ENCODE results near the gene USP21. TPM values are rescaled to one million over a fixed set of nuclear protein-coding genes. Genes with fewer than 3 reads are reported as not detected.

The USP21 gene
- total and polyA plus RNA-seq, 9 of the 15 experiments (the other 6 are each of a cell fraction or from before 2014, with no cell fraction given), result 4.9 to 52.4 (median 21.6) TPM

DNA sequence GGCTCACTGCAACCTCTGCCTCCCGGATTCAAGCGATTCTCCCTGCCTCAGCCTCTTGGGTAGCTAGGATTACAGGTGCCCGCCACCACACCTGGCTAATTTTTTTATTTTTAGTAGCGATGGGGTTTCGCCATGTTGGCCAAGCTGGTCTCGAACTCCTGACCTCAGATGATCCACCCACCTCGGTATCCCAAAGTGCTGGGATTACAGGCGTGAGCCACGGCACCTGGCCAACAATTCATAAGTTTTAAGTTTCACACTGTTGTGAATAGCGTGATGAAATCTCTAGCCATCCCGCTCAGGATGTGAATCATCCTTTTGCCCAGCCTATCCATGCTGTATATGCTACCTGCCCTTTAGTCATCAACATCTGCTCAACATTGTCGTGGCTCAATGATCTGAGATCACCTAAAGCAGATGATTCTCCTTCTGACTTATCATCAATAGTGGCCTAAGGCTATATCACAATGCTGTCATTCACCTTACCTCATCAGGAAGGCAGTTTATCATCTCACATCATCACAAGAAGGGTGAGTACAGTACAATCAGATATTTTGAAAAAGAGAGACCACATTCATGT, 44.1 kb upstream of the USP21 start:
- Histone ChIP-seq H4K20me1 (replicated peaks; ENCODE audit: control insufficient read depth, insufficient read depth, low read length) (no peaks in the 10 kb centered on the region; the same call in 1 of the 2 replicates), H3K4me1 (replicated peaks in 1 of 2; ENCODE audit: control insufficient read depth in 2 of 2, insufficient read depth in 2 of 2, low read length in 2 of 2) (peaks cover 25 to 46% of the 10 kb centered on the region in 2 experiments), H3K27ac (ENCODE audit: extremely low read depth, low read depth, low read length) (peak overlapping the region; percentile 28; the same call in 1 of the 3 replicates), H3K27me3 (ENCODE audit: control insufficient read depth in 2 of 2, insufficient read depth in 2 of 2, low read length in 2 of 2) (no peaks in the 10 kb centered on the region; a peak in 1 of 5 replicates), H3K9ac (ENCODE audit: insufficient read depth in 1 of 2, low read depth in 2 of 2, low read length in 2 of 2) (no peak overlapping the region; a peak in 1 of 4 replicates), H3K9me3 (replicated peaks; ENCODE audit: control insufficient read depth, insufficient read depth, low read depth, low read length) (no peaks in the 10 kb centered on the region), H3K9me1 (ENCODE audit: control insufficient read depth, insufficient read depth, low read length) (no peaks in the 10 kb centered on the region), H3K36me3 (ENCODE audit: control insufficient read depth, insufficient read depth, low read length) (peaks cover 68% of the 10 kb centered on the region), H3K79me2 (ENCODE audit: control insufficient read depth, insufficient read depth, low read length) (peaks cover 98% of the 10 kb centered on the region), H2AFZ (ENCODE audit: low read depth, low read length) (no peak overlapping the region), H3K4me3 (no peak overlapping the region), H3K4me2 (ENCODE audit: insufficient read depth, low read length) (peak overlapping the region; percentile 98; the same call in 1 of the 2 replicates)
- ChIA-PET CTCF (ENCODE audit: low intra/inter-chr PET ratio) (no interaction called here), POLR2A (interaction anchor here (1.4 to 5.3 kb wide), 3 partner anchors 12 to 17 kb away, joined by 4 to 39 read pairs (median 4); partner anchors contain the start of gene DEDD)
- BruUV-seq (replicated peaks), result no TSS peak
- FAIRE-seq (peak; percentile 57), ATAC-seq (peak; percentile 10), DNase-seq (ENCODE audit: extremely low read depth in 1 of 4, low spot score in 3 of 4) (peak in 1 of 4 experiments; percentile 50)
- in situ Hi-C loops (cut with MboI) (no loop called here), intact Hi-C loops (cut with micrococcal nuclease) (no loop called here)
- 50% methylated on average over 12 of the region's 12 CpGs for WGBS (ENCODE audit: insufficient coverage, low coverage, missing lambda C conversion rate)
- TF ChIP-seq NCOA4 (IDR thresholded peaks at IDR 0.05; ENCODE audit: partially characterized antibody) (no peak), CBFA2T3 (IDR thresholded peaks at IDR 0.05) (0 out of 2 replicates have a peak, but pooled peaks have one; percentile 14), THRAP3 (IDR thresholded peaks at IDR 0.05; ENCODE audit: borderline replicate concordance) (no peak), ZEB2 (IDR thresholded peaks at IDR 0.05) (peak; percentile 94), NCOA1 (IDR thresholded peaks at IDR 0.05; ENCODE audit: low read depth) (no peak), NFE2L1 (tag; IDR thresholded peaks at IDR 0.05; ENCODE audit: borderline replicate concordance, low read depth) (no peak), DDX20 (tag; IDR thresholded peaks at IDR 0.05; ENCODE audit: low read depth) (no peak), MEIS2 (IDR thresholded peaks at IDR 0.05; ENCODE audit: partially characterized antibody) (peak; percentile 81), ZSCAN29 (IDR thresholded peaks at IDR 0.05) (no peak), PPARD (CRISPR knock-in tag; IDR thresholded peaks at IDR 0.05) (no peak), RFX1 (IDR thresholded peaks at IDR 0.05) (no peak), XRCC5 (IDR thresholded peaks at IDR 0.05; ENCODE audit: low read depth, low read length) (no peak), MTA1 (IDR thresholded peaks at IDR 0.05; ENCODE audit: borderline replicate concordance) (no peak), ZNF717 (CRISPR knock-in tag; IDR thresholded peaks at IDR 0.05) (no peak), HDAC6 (IDR thresholded peaks at IDR 0.05; ENCODE audit: low read depth, low read length) (no peak), NFXL1 (CRISPR knock-in tag; IDR thresholded peaks at IDR 0.05) (0 out of 2 replicates have a peak, but pooled peaks have one; percentile 66), ZKSCAN1 (IDR thresholded peaks at IDR 0.05; ENCODE audit: low read depth, low read length) (no peak), ZNF586 (CRISPR knock-in tag; conservative IDR thresholded peaks at IDR 0.05) (no peak), SP2 (IDR thresholded peaks at IDR 0.05; ENCODE audit: extremely low read depth, low read depth, low read length, poor library complexity, severe bottlenecking) (no peak)
- TF ChIP-seq, protein P1, sequence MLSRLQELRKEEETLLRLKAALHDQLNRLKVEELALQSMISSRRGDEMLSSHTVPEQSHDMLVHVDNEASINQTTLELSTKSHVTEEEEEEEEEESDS (CRISPR knock-in tag; IDR thresholded peaks at IDR 0.05), result no peak
- TF ChIP-seq, protein P2, sequence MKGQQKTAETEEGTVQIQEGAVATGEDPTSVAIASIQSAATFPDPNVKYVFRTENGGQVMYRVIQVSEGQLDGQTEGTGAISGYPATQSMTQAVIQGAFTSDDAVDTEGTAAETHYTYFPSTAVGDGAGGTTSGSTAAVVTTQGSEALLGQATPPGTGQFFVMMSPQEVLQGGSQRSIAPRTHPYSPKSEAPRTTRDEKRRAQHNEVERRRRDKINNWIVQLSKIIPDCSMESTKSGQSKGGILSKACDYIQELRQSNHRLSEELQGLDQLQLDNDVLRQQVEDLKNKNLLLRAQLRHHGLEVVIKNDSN (CRISPR knock-in tag; IDR thresholded peaks at IDR 0.05), result no peak
- TF ChIP-seq, protein P3, sequence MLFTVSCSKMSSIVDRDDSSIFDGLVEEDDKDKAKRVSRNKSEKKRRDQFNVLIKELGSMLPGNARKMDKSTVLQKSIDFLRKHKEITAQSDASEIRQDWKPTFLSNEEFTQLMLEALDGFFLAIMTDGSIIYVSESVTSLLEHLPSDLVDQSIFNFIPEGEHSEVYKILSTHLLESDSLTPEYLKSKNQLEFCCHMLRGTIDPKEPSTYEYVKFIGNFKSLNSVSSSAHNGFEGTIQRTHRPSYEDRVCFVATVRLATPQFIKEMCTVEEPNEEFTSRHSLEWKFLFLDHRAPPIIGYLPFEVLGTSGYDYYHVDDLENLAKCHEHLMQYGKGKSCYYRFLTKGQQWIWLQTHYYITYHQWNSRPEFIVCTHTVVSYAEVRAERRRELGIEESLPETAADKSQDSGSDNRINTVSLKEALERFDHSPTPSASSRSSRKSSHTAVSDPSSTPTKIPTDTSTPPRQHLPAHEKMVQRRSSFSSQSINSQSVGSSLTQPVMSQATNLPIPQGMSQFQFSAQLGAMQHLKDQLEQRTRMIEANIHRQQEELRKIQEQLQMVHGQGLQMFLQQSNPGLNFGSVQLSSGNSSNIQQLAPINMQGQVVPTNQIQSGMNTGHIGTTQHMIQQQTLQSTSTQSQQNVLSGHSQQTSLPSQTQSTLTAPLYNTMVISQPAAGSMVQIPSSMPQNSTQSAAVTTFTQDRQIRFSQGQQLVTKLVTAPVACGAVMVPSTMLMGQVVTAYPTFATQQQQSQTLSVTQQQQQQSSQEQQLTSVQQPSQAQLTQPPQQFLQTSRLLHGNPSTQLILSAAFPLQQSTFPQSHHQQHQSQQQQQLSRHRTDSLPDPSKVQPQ (CRISPR knock-in tag; IDR thresholded peaks at IDR 0.05; ENCODE audit: borderline replicate concordance), result no peak
